RWPE2 (cell line): ENCODE results near the gene INTS2.

Experiments
- ATAC-seq: fragments of 200-7000 bp; cut with Tn5 transposase; 3 replicates; pipeline ENCODE4 v1.9.1; 2021; ENCODE audit warnings: low read depth
- DNase-seq: peaks from one replicate; pipeline ENCODE4 v3.0.0-alpha.2; 2020; ENCODE audit warnings: low spot score
- H3K27ac ChIP-seq: fragments of 450-650 bp; 2 replicates; pipeline ENCODE4 v1.5.1; 2017; ENCODE audit warnings: mild to moderate bottlenecking; ENCODE audit not compliant: poor library complexity, severe bottlenecking
- H3K27me3 ChIP-seq: fragments of 250-450 bp; sonication (Bioruptor Pico); 2 replicates; pipeline ENCODE4 v1.5.1; 2021; ENCODE audit warnings: mild to moderate bottlenecking, moderate library complexity; ENCODE audit not compliant: insufficient read depth, poor library complexity, severe bottlenecking
- H3K36me3 ChIP-seq: fragments of 250-450 bp; sonication (Bioruptor Pico); 2 replicates; pipeline ENCODE4 v1.5.1; 2020; ENCODE audit warnings: low read depth, mild to moderate bottlenecking, moderate library complexity
- H3K4me1 ChIP-seq: fragments of 250-450 bp; sonication (Bioruptor Pico); 2 replicates; pipeline ENCODE4 v1.5.1; 2021; ENCODE audit warnings: mild to moderate bottlenecking, moderate library complexity; ENCODE audit not compliant: insufficient read depth, poor library complexity, severe bottlenecking
- H3K4me3 ChIP-seq: fragments of 250-450 bp; sonication (Bioruptor Pico); 2 replicates; pipeline ENCODE4 v1.5.1; 2021; ENCODE audit warnings: mild to moderate bottlenecking, moderate library complexity; ENCODE audit not compliant: severe bottlenecking
- H3K9me3 ChIP-seq: fragments of 250-450 bp; sonication (Bioruptor Pico); 2 replicates; pipeline ENCODE4 v1.5.1; 2021; ENCODE audit warnings: mild to moderate bottlenecking, moderate library complexity; ENCODE audit not compliant: severe bottlenecking
- CTCF ChIP-seq: fragments of 450-650 bp; IDR thresholded peaks from one replicate; pipeline ENCODE4 v1.5.1; 2017; ENCODE audit warnings: mild to moderate bottlenecking, moderate library complexity; ENCODE audit not compliant: poor library complexity, severe bottlenecking

Gene INTS2

GRCh38 chr17:61875285-61875684, 52.5 kb downstream of the INTS2 start:
- Histone ChIP-seq H3K4me3 (no peak overlapping the region), H3K9me3 (no peaks in the 10 kb centered on the region), H3K27ac (no peak overlapping the region), H3K36me3 (peaks cover 90% of the 10 kb centered on the region), H3K27me3 (no peaks in the 10 kb centered on the region), H3K4me1 (no peaks in the 10 kb centered on the region)
- DNase-seq (no peak), ATAC-seq (no peak)
- no peak for TF ChIP-seq CTCF

GRCh38 chr17:61874075-61874474, 53.7 kb downstream of the INTS2 start:
- TF ChIP-seq CTCF: no peak
- Histone ChIP-seq H3K4me1 (no peaks in the 10 kb centered on the region), H3K27me3 (no peaks in the 10 kb centered on the region), H3K9me3 (no peaks in the 10 kb centered on the region), H3K27ac (no peak overlapping the region), H3K4me3 (no peak overlapping the region), H3K36me3 (peaks cover 93% of the 10 kb centered on the region)
- DNase-seq: no peak
- no peak for ATAC-seq

- no peaks in the 10 kb centered on the region for H3K27me3 ChIP-seq
- no peak for DNase-seq
- H3K4me3 ChIP-seq: no peak overlapping the region
- ATAC-seq: no peak
- H3K36me3 ChIP-seq: peaks cover 97% of the 10 kb centered on the region
- H3K4me1 ChIP-seq: no peaks in the 10 kb centered on the region
- no peak for TF ChIP-seq CTCF
- H3K27ac ChIP-seq: no peak overlapping the region
- no peaks in the 10 kb centered on the region for H3K9me3 ChIP-seq
These were observed 55.7 kb downstream of the INTS2 start for GRCh38 chr17:61872099-61872498.

- no peak overlapping the region for H3K27ac ChIP-seq
- H3K27me3 ChIP-seq: no peaks in the 10 kb centered on the region
- H3K9me3 ChIP-seq: no peaks in the 10 kb centered on the region
- H3K4me1 ChIP-seq: peaks cover 4% of the 10 kb centered on the region
- DNase-seq: no peak
- no peak for TF ChIP-seq CTCF
- peaks cover 72% of the 10 kb centered on the region for H3K36me3 ChIP-seq
- H3K4me3 ChIP-seq: no peak overlapping the region
- no peak for ATAC-seq
These were observed 58.6 kb downstream of the INTS2 start for GRCh38 chr17:61869138-61869537.

GRCh38 chr17:61868074-61868473, 59.7 kb downstream of the INTS2 start:
- H3K9me3 ChIP-seq: no peaks in the 10 kb centered on the region
- peaks cover 4% of the 10 kb centered on the region for H3K4me1 ChIP-seq

More at GRCh38 chr17:61868074-61868473, 59.7 kb downstream of the INTS2 start:
- TF ChIP-seq CTCF: no peak
- H3K36me3 ChIP-seq: peaks cover 62% of the 10 kb centered on the region
- no peaks in the 10 kb centered on the region for H3K27me3 ChIP-seq
- no peak overlapping the region for H3K27ac ChIP-seq
- ATAC-seq (no peak), DNase-seq (no peak)
- no peak overlapping the region for H3K4me3 ChIP-seq
